HEK293 (cell line): ENCODE measurements around the gene GLCE.

ENCODE experiments used
- CTCF ChIA-PET: fragments of 350-600 bp; formaldehyde crosslinking; extraction: SDS; loops from one replicate; lab custom pipeline; 2021; ENCODE audit warnings: antibody characterized with exemption; lab: Yijun Ruan, JAX
- POLR2A ChIA-PET: fragments of 300-600 bp; formaldehyde crosslinking; extraction: SDS; loops from one replicate; lab custom pipeline; 2020; ENCODE audit warnings: antibody characterized with exemption, inconsistent platforms; lab: Yijun Ruan, JAX
- H3K27ac ChIP-seq: fragments of 200-500 bp; sonication (Bioruptor generic); 2 replicates; pipeline ENCODE4 v1.5.1; 2014; ENCODE audit warnings: low read depth, low read length, control low read depth, inconsistent platforms; ENCODE audit errors: extremely low read depth
- H3K36me3 ChIP-seq, 2 experiments: fragments of 200-500 bp in 1 of 2; sonication (Bioruptor generic) in 1 of 2; 1 replicate in 1 of 2; 2 replicates in 1 of 2; pipeline ENCODE4 v1.5.1; 2014 to 2017; ENCODE audit warnings: inconsistent platforms in 2 of 2, low read length in 2 of 2; ENCODE audit not compliant: control insufficient read depth in 2 of 2, insufficient read depth in 1 of 2
- H3K4me1 ChIP-seq: fragments of 200-500 bp; sonication (Bioruptor generic); 2 replicates; pipeline ENCODE4 v1.5.1; 2014; ENCODE audit warnings: mild to moderate bottlenecking, low read length, inconsistent platforms; ENCODE audit not compliant: control insufficient read depth, insufficient read depth
- H3K4me3 ChIP-seq: 2 replicates; pipeline ENCODE4 v1.5.1; 2011; ENCODE audit warnings: low read depth, mild to moderate bottlenecking, control low read depth, low read length, moderate library complexity
- H3K9me3 ChIP-seq: fragments of 200-500 bp; sonication (Bioruptor generic); 2 replicates; pipeline ENCODE4 v1.5.1; 2014; ENCODE audit warnings: low read depth, low read length, inconsistent platforms; ENCODE audit not compliant: control insufficient read depth, insufficient read depth
- AEBP2 ChIP-seq: fragments of 450-650 bp; formaldehyde crosslinking; IDR thresholded peaks from 2 replicates; pipeline ENCODE4 v1.5.1; 2016; ENCODE audit warnings: missing biosample characterization, missing genetic modification characterization, borderline replicate concordance
- ATF2 ChIP-seq: fragments of 450-650 bp; formaldehyde crosslinking; IDR thresholded peaks from 2 replicates; pipeline ENCODE4 v1.5.1; 2016; ENCODE audit warnings: missing biosample characterization, missing genetic modification characterization, low read depth
- GLIS2 ChIP-seq: fragments of 450-650 bp; formaldehyde crosslinking; IDR thresholded peaks from 2 replicates; pipeline ENCODE4 v1.5.1; 2016; ENCODE audit warnings: missing biosample characterization, missing genetic modification characterization
- PRDM10 ChIP-seq: fragments of 450-650 bp; formaldehyde crosslinking; IDR thresholded peaks from 2 replicates; pipeline ENCODE4 v1.5.1; 2016; ENCODE audit warnings: missing biosample characterization, missing genetic modification characterization
- PRDM2 ChIP-seq: fragments of 450-650 bp; formaldehyde crosslinking; IDR thresholded peaks from 2 replicates; pipeline ENCODE4 v1.5.1; 2016; ENCODE audit warnings: missing biosample characterization, missing genetic modification characterization, borderline replicate concordance
- ZBTB11 ChIP-seq: fragments of 450-650 bp; formaldehyde crosslinking; conservative IDR thresholded peaks from 2 replicates; pipeline ENCODE4 v1.5.1; 2016; ENCODE audit warnings: low read depth, missing biosample characterization, missing genetic modification characterization
- ZBTB7A ChIP-seq: fragments of 450-650 bp; formaldehyde crosslinking; IDR thresholded peaks from 2 replicates; pipeline ENCODE4 v1.5.1; 2016; ENCODE audit warnings: low read depth, missing biosample characterization, missing genetic modification characterization
- ZNF114 ChIP-seq: fragments of 450-650 bp; formaldehyde crosslinking; IDR thresholded peaks from 2 replicates; pipeline ENCODE4 v1.5.0; 2017; ENCODE audit warnings: missing biosample characterization, missing genetic modification characterization
- ZNF18 ChIP-seq: fragments of 450-650 bp; formaldehyde crosslinking; IDR thresholded peaks from 2 replicates; pipeline ENCODE4 v1.5.1; 2016; ENCODE audit warnings: missing biosample characterization, missing genetic modification characterization
- ZNF433 ChIP-seq: fragments of 450-650 bp; formaldehyde crosslinking; IDR thresholded peaks from 2 replicates; pipeline ENCODE4 v1.5.1; 2016; ENCODE audit warnings: missing biosample characterization, missing genetic modification characterization, low read depth
- ZNF518A ChIP-seq: fragments of 450-650 bp; formaldehyde crosslinking; conservative IDR thresholded peaks from 2 replicates; pipeline ENCODE4 v1.5.1; 2016; ENCODE audit warnings: low read depth, missing biosample characterization, missing genetic modification characterization

Gene GLCE

GRCh38 chr15:69144530-69144929 lies 15.9 kb upstream of the GLCE start:
- CTCF ChIA-PET = interaction anchor here (2.2 kb wide), 1 partner anchor 21 kb away, joined by 5 read pairs; no protein-coding TSS in a partner anchor
- POLR2A ChIA-PET = interaction anchor here (1.4 to 2.4 kb wide), 2 partner anchors 13 to 16 kb away, joined by 4 to 11 read pairs; partner anchors contain the start of gene GLCE

More at GRCh38 chr15:69144530-69144929, 15.9 kb upstream of the GLCE start:
- H3K4me3 ChIP-seq = no peak overlapping the region
- TF ChIP-seq PRDM2 (no peak), ZNF18 (tag by site-specific recombination) (peak; percentile 97), ATF2 (peak; percentile 72), ZBTB7A (tag by site-specific recombination) (no peak), ZBTB11 (tag by site-specific recombination) (no peak), ZNF433 (no peak), PRDM10 (peak; percentile 42), ZNF114 (tag by site-specific recombination) (no peak), AEBP2 (no peak), ZNF518A (tag by site-specific recombination) (no peak), GLIS2 (tag by site-specific recombination) (no peak)
- no peaks in the 10 kb centered on the region for H3K9me3 ChIP-seq
- H3K36me3 ChIP-seq = no peaks in the 10 kb centered on the region
- H3K27ac ChIP-seq = peak overlapping the region; percentile 35; the same call in 1 of the 2 replicates
- H3K4me1 ChIP-seq = peaks cover 43% of the 10 kb centered on the region
